ENCODE data around the gene ELMOD1. TPM values are rescaled to one million over a fixed set of nuclear protein-coding genes. Genes with fewer than 3 reads are reported as not detected.

ELMOD1 gene
- total RNA-seq, 1 experiment from 2014 or later, result 0.35 TPM

DNA sequence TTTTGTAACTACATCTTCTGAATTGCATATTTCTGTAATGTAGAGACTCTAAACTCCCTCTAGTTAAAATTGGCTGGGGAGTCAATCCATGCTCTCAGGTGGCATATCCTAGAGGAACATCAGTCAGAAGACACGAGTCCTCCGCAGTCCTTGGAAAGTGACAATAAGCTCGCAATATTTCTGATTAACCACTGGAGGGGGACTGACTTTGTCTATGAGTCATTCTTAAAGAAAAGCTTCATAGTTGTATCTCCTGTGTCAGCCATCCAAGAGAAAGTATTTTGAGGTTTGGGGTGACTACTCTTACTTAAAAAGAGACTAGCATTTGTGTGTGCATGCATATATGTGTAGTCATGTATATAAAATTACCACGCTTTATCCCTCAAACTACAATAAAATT is 60.7 kb downstream of the ELMOD1 start:
- TF ChIP-seq CTCF (IDR thresholded peaks at IDR 0.05; ENCODE audit: unreplicated experiment), result no peak
- Mint-ChIP-seq H3K36me3 (ENCODE audit: insufficient read depth, unreplicated experiment) (no peaks in the 10 kb centered on the region), H3K9me3 (ENCODE audit: low read depth, unreplicated experiment) (no peaks in the 10 kb centered on the region), H3K4me1 (ENCODE audit: low read depth, unreplicated experiment) (no peaks in the 10 kb centered on the region), H3K27me3 (ENCODE audit: unreplicated experiment) (peaks cover 26% of the 10 kb centered on the region), H3K27ac (ENCODE audit: unreplicated experiment) (no peak overlapping the region), H3K4me3 (ENCODE audit: low read depth, unreplicated experiment) (no peak overlapping the region)
- BruUV-seq (replicated peaks), result no TSS peak
- CTCF ChIA-PET, result interaction anchor here (0.5 kb wide), 1 partner anchor 22 kb away, joined by 3 read pairs; no protein-coding TSS in a partner anchor
- no peak for DNase-seq
- intact Hi-C loops (cut with micrococcal nuclease; ENCODE audit: unreplicated experiment), result no loop called here

GRCh38 chr11:107653076-107653475 is 62.1 kb downstream of the ELMOD1 start:
- no TSS peak for BruUV-seq (replicated peaks)
- Mint-ChIP-seq H3K27me3 (ENCODE audit: unreplicated experiment) (peaks cover 26% of the 10 kb centered on the region), H3K4me1 (ENCODE audit: low read depth, unreplicated experiment) (no peaks in the 10 kb centered on the region), H3K9me3 (ENCODE audit: low read depth, unreplicated experiment) (no peaks in the 10 kb centered on the region), H3K27ac (ENCODE audit: unreplicated experiment) (no peak overlapping the region), H3K4me3 (ENCODE audit: low read depth, unreplicated experiment) (no peak overlapping the region), H3K36me3 (ENCODE audit: insufficient read depth, unreplicated experiment) (no peaks in the 10 kb centered on the region)
- CTCF ChIA-PET, result interaction anchor here (0.7 kb wide), 2 partner anchors 104 to 673 kb away, joined by 4 read pairs; no protein-coding TSS in a partner anchor
- intact Hi-C loops (cut with micrococcal nuclease; ENCODE audit: unreplicated experiment), result no loop called here
- no peak for TF ChIP-seq CTCF (IDR thresholded peaks at IDR 0.05; ENCODE audit: unreplicated experiment)
- no peak for DNase-seq

- Mint-ChIP-seq H3K36me3 (ENCODE audit: insufficient read depth, unreplicated experiment) (no peaks in the 10 kb centered on the region), H3K27ac (ENCODE audit: unreplicated experiment) (no peak overlapping the region), H3K27me3 (ENCODE audit: unreplicated experiment) (peaks cover 17% of the 10 kb centered on the region), H3K4me1 (ENCODE audit: low read depth, unreplicated experiment) (no peaks in the 10 kb centered on the region), H3K4me3 (ENCODE audit: low read depth, unreplicated experiment) (no peak overlapping the region), H3K9me3 (ENCODE audit: low read depth, unreplicated experiment) (no peaks in the 10 kb centered on the region)
- no peak for DNase-seq
- no peak for TF ChIP-seq CTCF (IDR thresholded peaks at IDR 0.05; ENCODE audit: unreplicated experiment)
- intact Hi-C loops (cut with micrococcal nuclease; ENCODE audit: unreplicated experiment), result no loop called here
- BruUV-seq (replicated peaks), result no TSS peak
- CTCF ChIA-PET, result interaction anchor here (0.6 kb wide), 1 partner anchor 106 kb away, joined by 4 read pairs; no protein-coding TSS in a partner anchor
These were observed 64.7 kb downstream of the ELMOD1 start for GRCh38 chr11:107655602-107656001.

GRCh38 chr11:107659310-107659709 is 68.4 kb downstream of the ELMOD1 start:
- Mint-ChIP-seq H3K27me3 (ENCODE audit: unreplicated experiment) (peaks cover 5% of the 10 kb centered on the region), H3K27ac (ENCODE audit: unreplicated experiment) (no peak overlapping the region), H3K4me3 (ENCODE audit: low read depth, unreplicated experiment) (no peak overlapping the region), H3K36me3 (ENCODE audit: insufficient read depth, unreplicated experiment) (no peaks in the 10 kb centered on the region), H3K4me1 (ENCODE audit: low read depth, unreplicated experiment) (no peaks in the 10 kb centered on the region), H3K9me3 (ENCODE audit: low read depth, unreplicated experiment) (no peaks in the 10 kb centered on the region)
- BruUV-seq (replicated peaks), result no TSS peak
- CTCF ChIA-PET, result no interaction called here
- TF ChIP-seq CTCF (IDR thresholded peaks at IDR 0.05; ENCODE audit: unreplicated experiment), result no peak
- DNase-seq, result no peak
- intact Hi-C loops (cut with micrococcal nuclease; ENCODE audit: unreplicated experiment), result no loop called here
